Central memory CD8-positive, alpha-beta T cell (primary cell): Measurements from ENCODE around the gene GRK6.

Source experiments
- ATAC-seq: fragments of 150-1000 bp; cut with Tn5 transposase; replicated peaks from 2 replicates; pipeline ENCODE4 v1.10.0; 2022; ENCODE audit warnings: mild to moderate bottlenecking, moderate FRiP score, moderate number of reproducible peaks; ENCODE audit not compliant: poor library complexity, severe bottlenecking; ENCODE audit errors: extremely low read depth
- DNase-seq, 2 donors: peaks; one replicate each; pipeline ENCODE4 v3.0.0; 2021; ENCODE audit warnings: low spot score in 2 of 2
- H3K27ac Mint-ChIP-seq: one replicate; pipeline ENCODE4 v1.8.0; 2022; ENCODE audit warnings: low read depth, mild to moderate bottlenecking, moderate library complexity, mixed read lengths
- H3K27me3 Mint-ChIP-seq: one replicate; pipeline ENCODE4 v1.8.0; 2022; ENCODE audit warnings: mixed read lengths
- H3K36me3 Mint-ChIP-seq: one replicate; pipeline ENCODE4 v1.8.0; 2022; ENCODE audit warnings: mild to moderate bottlenecking, moderate library complexity, mixed read lengths; ENCODE audit not compliant: insufficient read depth
- H3K4me1 Mint-ChIP-seq: one replicate; pipeline ENCODE4 v1.8.0; 2022; ENCODE audit warnings: mixed read lengths
- H3K4me3 Mint-ChIP-seq: one replicate; pipeline ENCODE4 v1.8.0; 2022; ENCODE audit warnings: mild to moderate bottlenecking, moderate library complexity, mixed read lengths
- H3K9me3 Mint-ChIP-seq: one replicate; pipeline ENCODE4 v1.8.0; 2022; ENCODE audit warnings: mixed read lengths

The GRK6 gene

DNA sequence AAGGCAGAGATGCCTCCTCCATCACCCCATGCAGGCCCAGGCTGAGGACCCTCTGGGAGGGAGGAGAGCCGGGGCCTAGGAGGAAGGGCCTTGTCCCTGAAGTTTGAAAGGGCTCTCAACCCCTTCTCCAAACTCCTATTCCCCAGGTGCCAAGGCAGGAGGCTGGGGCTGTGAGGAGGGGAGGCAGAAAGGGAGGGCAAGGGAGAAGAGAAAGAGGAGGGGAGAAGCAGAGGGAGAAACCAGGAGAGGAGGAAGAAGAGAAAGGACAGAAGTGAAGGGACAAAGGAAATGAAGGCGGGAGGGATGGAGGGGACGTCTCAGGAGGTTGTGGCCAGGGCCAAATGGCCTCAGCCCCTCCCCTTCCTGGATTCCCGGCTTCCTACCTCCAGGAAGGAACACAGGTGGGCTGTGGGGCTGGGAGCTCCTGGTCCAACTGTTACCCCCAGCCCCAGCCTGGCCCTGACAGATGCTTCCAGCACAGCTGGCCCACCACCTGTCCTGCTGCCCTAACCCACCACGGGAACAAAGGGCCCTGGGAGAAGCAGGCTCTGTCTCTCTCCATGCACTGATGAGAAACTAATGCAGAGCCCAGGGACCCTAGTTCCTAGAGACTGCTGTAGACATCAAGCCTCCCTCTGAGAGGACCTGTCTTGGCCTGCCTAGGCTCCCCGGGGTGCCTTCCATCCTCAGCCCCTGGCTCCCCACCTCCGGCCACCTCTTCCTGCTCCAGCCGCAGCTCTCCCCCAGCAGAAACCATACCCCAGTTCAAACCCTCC lies 43.5 kb downstream of the GRK6 start:
- no peaks in the 10 kb centered on the region for H3K9me3 Mint-ChIP-seq
- peaks cover 9% of the 10 kb centered on the region for H3K27me3 Mint-ChIP-seq
- peaks cover 12% of the 10 kb centered on the region for H3K36me3 Mint-ChIP-seq
- DNase-seq (no peak), ATAC-seq (no peak)
- H3K4me3 Mint-ChIP-seq = no peak overlapping the region
- peak overlapping the region; percentile 44 for H3K27ac Mint-ChIP-seq
- H3K4me1 Mint-ChIP-seq = peaks cover 45% of the 10 kb centered on the region

DNA sequence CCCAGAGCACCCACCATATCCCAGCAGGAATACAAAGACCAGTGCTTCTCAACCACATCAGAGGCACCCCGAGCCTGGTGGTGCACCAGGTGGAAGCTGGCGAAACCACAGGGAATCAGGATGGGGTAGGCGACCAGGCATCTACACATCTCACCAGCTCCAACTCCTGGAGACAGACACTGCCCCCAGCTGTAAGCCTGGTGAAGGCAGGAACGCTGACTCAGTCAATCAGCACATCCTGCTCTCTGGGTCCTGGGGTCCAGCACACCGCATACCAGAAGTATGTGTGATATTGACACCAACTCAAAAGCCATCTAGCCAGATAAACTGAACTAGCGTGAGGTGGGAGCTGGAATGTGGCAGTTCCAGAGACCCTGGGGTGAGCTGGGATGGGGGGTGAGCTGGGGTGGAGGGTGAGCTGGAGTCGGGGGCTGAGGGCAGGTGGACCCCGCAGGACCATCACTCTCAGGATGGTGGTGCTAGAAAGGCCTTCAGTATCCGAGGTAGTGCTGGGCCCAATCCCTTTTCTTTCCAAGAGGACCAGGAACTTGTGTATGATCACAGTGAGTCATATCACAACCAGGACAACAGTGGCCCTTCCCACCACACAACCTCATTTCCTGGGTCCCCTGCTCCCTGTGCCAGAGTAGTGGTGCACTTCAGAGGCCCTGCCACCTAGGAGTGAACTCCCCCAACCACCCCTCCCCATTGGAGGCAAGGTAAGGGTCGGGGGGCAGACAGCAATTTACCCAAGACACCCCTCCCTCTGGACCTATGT lies 44.5 kb downstream of the GRK6 start:
- DNase-seq = no peak
- Mint-ChIP-seq H3K4me3 (peak overlapping the region; percentile 59), H3K4me1 (peaks cover 56% of the 10 kb centered on the region), H3K9me3 (no peaks in the 10 kb centered on the region), H3K27ac (peak overlapping the region; percentile 44), H3K36me3 (peaks cover 11% of the 10 kb centered on the region), H3K27me3 (peaks cover 9% of the 10 kb centered on the region)
- ATAC-seq = no peak

DNA sequence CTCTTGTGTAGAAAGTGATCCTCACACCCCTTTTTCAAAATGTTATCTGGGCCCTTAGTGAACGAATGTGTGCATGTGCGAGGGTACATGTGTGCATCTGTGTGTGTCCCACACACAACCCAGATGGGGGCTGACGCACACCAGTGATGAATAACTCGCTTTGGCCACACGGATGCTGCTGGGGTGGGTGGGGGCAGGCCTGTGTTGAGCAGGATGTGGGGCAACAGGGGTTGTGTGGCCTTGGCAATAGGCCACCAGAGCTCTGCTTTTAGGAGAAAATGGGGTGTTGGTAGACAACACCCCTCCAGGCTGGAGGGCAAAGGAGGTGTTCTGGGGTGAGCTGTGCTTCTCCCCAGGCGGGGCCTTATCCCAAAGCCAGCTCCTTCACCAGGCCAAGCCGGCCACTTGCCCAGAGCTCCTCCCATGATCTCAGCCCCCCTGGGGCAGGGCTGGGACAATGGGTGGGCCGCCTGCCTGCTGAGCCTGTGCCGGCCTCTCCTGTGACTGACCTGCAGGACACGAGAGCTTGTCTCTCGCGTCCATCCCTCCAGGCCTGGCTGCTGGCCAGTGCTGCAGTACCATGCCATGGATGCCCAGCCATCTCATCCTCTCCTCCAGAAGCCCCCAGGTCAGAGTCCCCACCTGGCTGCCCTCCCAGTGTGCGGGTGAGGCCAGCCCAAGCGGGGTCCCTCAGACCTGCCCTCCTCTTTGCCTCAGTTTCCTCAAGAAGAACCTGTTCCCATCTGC lies 45.3 kb downstream of the GRK6 start:
- Mint-ChIP-seq H3K4me1 (peaks cover 61% of the 10 kb centered on the region), H3K9me3 (no peaks in the 10 kb centered on the region), H3K4me3 (peak overlapping the region; percentile 59), H3K27me3 (peaks cover 9% of the 10 kb centered on the region), H3K27ac (no peak overlapping the region), H3K36me3 (peaks cover 10% of the 10 kb centered on the region)
- DNase-seq = peak in 1 of 2 donors; percentile 37
- peak; percentile 70 for ATAC-seq

DNA sequence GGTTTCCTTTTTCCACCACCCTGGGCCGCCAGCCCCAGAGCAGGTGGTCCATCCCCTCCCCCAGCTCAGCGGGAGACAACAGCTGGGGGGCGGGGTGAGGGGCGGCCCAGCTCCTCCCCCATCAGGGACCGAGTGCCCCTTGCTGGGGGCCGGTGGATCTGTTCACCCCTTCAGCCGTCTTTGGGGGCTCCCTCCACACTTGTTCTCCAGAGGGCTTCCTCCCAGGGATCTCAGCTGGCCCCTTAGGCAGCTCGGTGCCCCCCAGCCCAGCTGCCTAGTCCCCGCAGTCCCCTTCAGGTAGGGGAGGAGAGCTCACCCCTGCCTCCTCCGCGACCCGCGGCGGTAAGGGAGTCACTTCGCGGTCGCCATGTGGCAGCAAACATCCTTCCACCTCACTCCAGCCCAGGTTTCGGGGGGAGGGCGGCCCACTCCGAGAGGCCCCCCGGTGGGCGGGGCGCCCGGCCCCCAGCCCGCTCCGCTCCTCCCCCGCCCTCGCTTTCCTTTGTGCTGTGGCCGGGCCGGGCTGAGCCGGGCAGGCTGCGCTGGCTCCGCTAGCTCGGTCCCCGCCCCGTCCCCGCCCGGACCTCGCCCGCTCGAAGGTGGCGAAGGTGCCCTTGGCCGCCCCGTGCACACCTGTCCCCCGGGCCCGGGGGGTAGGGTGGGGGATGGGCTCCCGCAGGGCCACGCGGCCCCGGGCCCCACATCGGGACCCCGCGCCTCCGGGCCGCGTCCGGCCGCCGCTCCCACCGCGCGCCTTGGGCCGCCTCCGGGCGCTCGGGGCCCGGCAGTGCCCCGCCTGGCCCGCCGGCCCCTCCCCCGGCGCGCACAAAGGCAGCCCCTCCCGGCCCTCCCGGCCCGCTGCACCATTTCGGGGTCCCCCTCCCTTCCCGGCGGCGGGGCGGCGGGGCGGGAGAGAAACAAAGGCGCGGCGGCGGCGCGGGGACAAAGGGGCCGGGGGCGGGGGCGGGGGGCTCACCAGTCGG lies 46.3 kb downstream of the GRK6 start:
- Mint-ChIP-seq H3K4me3 (peak overlapping the region; percentile 89), H3K36me3 (peaks cover 9% of the 10 kb centered on the region), H3K27me3 (peaks cover 9% of the 10 kb centered on the region), H3K4me1 (peaks cover 61% of the 10 kb centered on the region), H3K27ac (no peak overlapping the region), H3K9me3 (no peaks in the 10 kb centered on the region)
- ATAC-seq = peak; percentile 24
- DNase-seq = peak in 1 of 2 donors; percentile 45

DNA sequence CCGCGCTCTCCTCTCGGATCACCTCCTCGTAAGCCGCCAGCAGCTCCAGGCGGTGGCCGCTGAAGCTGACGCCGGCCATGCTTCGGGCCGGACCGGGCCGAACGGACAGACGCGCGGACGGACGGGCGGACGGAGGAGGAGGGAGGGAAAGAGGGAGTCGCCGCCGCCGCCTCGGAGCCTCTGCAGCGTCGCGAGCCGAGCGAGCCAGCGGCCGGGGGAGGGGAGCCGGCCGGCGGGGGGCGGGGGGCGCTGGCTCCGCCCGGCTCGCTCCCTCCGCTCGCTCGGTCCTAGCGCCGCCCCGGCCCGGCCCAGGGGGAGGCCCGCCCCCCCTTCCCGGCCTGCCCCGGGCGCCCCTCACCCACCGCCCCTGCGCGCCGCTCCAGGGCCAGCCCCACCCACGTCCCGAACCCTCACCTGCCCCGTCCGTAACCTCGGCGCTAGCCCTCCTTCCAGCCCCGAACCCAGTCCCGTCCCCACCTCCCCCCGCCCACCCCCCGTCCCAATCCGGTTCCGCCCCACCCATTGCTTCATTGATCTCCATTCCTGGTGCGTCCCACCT lies 47.0 kb downstream of the GRK6 start, which contains the start of gene DBN1:
Gene DBN1 (minus strand): TSS at position 192 of the 559 bp plus-strand sequence. CDS start 113 bp downstream, at position 79.
- Mint-ChIP-seq H3K9me3 (no peaks in the 10 kb centered on the region), H3K36me3 (peaks cover 9% of the 10 kb centered on the region), H3K4me3 (peak within 1 kb of the TSS; percentile 89), H3K27ac (peak within 1 kb of the TSS; percentile 77), H3K4me1 (peaks cover 62% of the 10 kb centered on the region), H3K27me3 (peaks cover 9% of the 10 kb centered on the region)
- ATAC-seq (peak; percentile 29), DNase-seq (no peak)

DNA sequence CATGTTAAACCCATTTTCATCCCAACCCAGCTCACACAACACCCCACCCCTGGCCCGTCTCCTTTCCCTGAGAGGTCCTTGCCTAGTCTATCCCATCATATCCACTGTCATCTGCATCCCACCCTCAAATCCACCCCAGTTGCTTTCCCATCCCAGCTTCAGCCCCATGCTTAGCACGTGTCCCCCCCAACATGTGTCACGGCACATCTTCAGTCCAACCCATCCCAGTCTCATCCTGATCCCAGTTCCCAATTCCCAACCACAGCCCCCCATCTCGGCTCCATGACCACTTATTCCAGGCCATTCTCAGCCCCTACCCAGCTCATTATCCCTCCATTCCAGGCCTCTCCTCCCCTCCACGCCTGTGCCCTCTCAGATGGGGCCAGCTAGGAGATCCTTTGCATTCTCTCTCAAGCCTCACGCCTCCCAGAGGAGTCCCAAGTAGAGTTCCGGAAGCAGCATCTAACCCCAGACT lies 47.6 kb downstream of the GRK6 start:
- peaks cover 9% of the 10 kb centered on the region for H3K27me3 Mint-ChIP-seq
- peak overlapping the region; percentile 77 for H3K27ac Mint-ChIP-seq
- no peaks in the 10 kb centered on the region for H3K9me3 Mint-ChIP-seq
- DNase-seq = no peak
- H3K4me3 Mint-ChIP-seq = peak overlapping the region; percentile 89
- peaks cover 64% of the 10 kb centered on the region for H3K4me1 Mint-ChIP-seq
- ATAC-seq = no peak
- H3K36me3 Mint-ChIP-seq = peaks cover 9% of the 10 kb centered on the region

DNA sequence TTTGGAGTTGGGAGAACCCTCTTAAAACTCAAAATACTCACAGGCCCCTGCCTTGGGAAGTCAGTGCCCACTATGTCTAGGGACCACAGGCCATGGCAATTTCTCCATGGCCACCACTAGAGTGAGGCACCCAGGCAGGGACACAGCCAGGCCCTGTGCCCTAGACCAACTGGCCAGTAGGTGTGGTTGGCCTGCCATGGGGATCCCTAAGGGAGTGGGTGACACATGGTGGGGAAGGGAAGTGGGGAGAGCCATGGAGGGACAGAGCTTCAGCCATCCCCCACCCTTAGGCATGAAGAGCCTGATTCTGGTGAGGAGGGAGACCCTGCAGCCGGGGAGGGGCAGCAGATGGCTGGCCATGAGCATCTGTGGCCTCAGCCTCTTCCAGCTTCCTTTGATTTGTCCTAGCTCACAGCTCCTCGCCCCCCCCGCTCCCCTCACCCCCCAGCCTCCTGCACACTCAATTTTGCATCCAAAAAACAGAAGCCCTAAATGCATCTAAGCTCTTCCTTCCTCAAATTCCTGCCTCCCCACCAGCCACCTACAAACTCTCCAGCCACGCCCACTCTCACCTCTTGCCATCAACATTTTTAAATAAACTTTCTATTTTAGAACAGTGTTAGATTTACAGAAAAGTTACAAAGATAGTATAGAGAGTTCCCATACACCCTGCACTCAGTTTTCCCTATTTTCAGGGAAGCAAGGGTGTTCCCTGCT lies 48.5 kb downstream of the GRK6 start:
- peak overlapping the region; percentile 63 for H3K27ac Mint-ChIP-seq
- H3K27me3 Mint-ChIP-seq = peaks cover 9% of the 10 kb centered on the region
- H3K9me3 Mint-ChIP-seq = no peaks in the 10 kb centered on the region
- peaks cover 63% of the 10 kb centered on the region for H3K4me1 Mint-ChIP-seq
- peak overlapping the region; percentile 89 for H3K4me3 Mint-ChIP-seq
- no peak for DNase-seq
- no peak for ATAC-seq
- H3K36me3 Mint-ChIP-seq = peaks cover 11% of the 10 kb centered on the region

DNA sequence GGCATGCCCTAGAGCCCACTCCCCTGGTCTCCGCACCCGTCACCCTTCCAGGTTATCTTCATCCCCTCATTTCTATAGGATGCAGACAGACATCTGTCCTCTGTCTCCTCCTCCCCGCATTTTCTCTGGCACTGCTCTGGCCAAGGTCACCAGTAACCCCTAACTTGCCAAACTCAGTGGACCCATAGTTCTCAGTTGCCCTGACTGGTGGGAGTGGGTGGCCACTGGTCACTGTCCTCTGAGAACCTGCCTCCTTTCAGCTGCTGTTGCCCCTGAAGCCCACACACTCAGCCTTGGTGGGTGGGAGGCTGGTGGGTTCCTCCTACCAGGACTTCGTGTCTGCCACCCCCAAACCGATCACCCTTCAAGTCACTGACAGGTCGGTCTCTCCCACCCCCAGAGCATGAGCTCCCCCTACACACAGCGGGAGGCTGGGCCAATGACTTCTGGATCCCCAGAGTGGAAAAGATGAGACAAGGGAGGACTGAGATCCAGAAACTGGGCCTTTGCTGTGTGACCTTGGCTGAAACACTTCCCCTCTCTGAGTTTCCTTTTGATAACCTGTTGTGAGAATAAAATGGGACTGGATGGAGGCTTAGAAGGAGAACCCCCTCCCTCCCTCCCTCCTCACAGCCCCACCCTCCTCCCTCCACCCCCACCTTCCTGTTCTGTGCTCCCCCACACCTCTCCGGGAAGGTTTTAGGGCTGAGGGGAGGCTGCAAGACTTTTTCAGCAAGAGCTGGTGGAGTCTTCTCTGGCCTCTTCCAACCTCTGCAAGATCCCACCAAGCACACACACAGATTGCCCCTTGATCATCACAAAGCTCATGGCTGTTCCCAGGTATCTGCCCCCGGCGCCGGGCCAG lies 49.3 kb downstream of the GRK6 start:
- peaks cover 57% of the 10 kb centered on the region for H3K4me1 Mint-ChIP-seq
- DNase-seq (no peak), ATAC-seq (no peak)
- peak overlapping the region; percentile 63 for H3K27ac Mint-ChIP-seq
- H3K36me3 Mint-ChIP-seq = peaks cover 11% of the 10 kb centered on the region
- H3K4me3 Mint-ChIP-seq = peak overlapping the region; percentile 89
- no peaks in the 10 kb centered on the region for H3K9me3 Mint-ChIP-seq
- H3K27me3 Mint-ChIP-seq = peaks cover 9% of the 10 kb centered on the region

DNA sequence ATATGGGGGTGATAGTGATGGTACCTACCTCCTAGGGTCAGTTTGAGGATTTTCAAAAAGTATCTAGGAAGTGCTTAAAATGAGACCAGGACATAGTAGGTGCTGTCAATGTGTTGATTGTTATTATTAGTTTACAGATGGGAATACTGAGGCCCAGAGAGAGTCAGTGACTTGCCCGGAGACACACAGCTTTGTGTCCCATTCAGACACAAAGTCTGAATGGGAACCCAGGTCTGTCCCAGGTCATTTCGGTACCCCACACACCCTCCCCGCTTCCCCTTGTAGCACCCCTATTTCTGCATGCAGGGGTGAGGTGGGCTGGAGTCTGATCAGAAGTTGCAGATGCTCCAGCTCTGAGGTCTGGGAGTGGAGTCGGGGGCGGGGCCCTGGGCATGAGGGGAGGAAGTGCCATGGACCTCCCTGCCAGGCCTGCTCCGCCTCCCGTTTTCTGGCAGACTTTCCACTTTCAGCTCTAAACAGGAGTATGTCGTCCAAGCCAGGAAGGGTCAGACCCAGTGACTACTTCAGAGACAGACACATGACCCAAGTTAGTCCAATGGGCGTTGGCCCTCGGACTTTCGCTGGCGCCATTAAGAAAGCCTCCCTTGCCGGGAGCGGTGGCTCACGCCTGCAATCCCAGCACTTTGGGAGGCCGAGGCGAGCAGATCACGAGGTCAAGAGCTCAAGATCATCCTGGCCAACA lies 50.2 kb downstream of the GRK6 start:
- peaks cover 51% of the 10 kb centered on the region for H3K4me1 Mint-ChIP-seq
- peaks cover 9% of the 10 kb centered on the region for H3K27me3 Mint-ChIP-seq
- no peak for ATAC-seq
- H3K27ac Mint-ChIP-seq = no peak overlapping the region
- H3K9me3 Mint-ChIP-seq = no peaks in the 10 kb centered on the region
- H3K4me3 Mint-ChIP-seq = no peak overlapping the region
- H3K36me3 Mint-ChIP-seq = peaks cover 13% of the 10 kb centered on the region
- no peak for DNase-seq
